Activated CD4-positive, alpha-beta memory T cell treated with anti-CD3 and anti-CD28 coated beads, Interleukin-2, amount 10 ng/mL, durations not matched to agents 7 days and 5 days (primary cell): Measurements from ENCODE around the gene KRT77. TPM values are rescaled to one million over a fixed set of nuclear protein-coding genes. Genes with fewer than 3 reads are reported as not detected.

ENCODE experiments used
- CTCF ChIA-PET: fragments of 350-600 bp; sonication (Branson Sonifier 250); formaldehyde crosslinking; loops from one replicate; lab custom pipeline; 2021; ENCODE audit warnings: antibody characterized with exemption, inconsistent platforms; lab: Charles Lee
- POLR2A ChIA-PET: fragments of 350-600 bp; sonication (Branson Sonifier 250); formaldehyde crosslinking; loops from one replicate; lab custom pipeline; 2021; ENCODE audit warnings: antibody characterized with exemption; lab: Charles Lee
- DNase-seq: peaks from one replicate; pipeline ENCODE4 v3.0.0-alpha.2; 2020
- H3K27ac Mint-ChIP-seq: one replicate; pipeline ENCODE4 v1.8.0; 2021; ENCODE audit warnings: mild to moderate bottlenecking, mixed read lengths
- H3K27me3 Mint-ChIP-seq: one replicate; pipeline ENCODE4 v1.8.0; 2021; ENCODE audit warnings: mixed read lengths
- H3K36me3 Mint-ChIP-seq: one replicate; pipeline ENCODE4 v1.8.0; 2021; ENCODE audit warnings: low read depth, mixed read lengths
- H3K4me1 Mint-ChIP-seq: one replicate; pipeline ENCODE4 v1.8.0; 2021; ENCODE audit warnings: mixed read lengths
- H3K4me3 Mint-ChIP-seq: one replicate; pipeline ENCODE4 v1.8.0; 2021; ENCODE audit warnings: mild to moderate bottlenecking, mixed read lengths
- H3K9me3 Mint-ChIP-seq: one replicate; pipeline ENCODE4 v1.8.0; 2021; ENCODE audit warnings: mixed read lengths
- total RNA-seq, 2 experiments: library from RNA; stranded (reverse); gene quantifications; one replicate each; pipeline ENCODE4 v1.2.3, GENCODE V29; 2021

KRT77 gene
- total RNA-seq, 2 experiments from 2014 or later: not detected

DNA sequence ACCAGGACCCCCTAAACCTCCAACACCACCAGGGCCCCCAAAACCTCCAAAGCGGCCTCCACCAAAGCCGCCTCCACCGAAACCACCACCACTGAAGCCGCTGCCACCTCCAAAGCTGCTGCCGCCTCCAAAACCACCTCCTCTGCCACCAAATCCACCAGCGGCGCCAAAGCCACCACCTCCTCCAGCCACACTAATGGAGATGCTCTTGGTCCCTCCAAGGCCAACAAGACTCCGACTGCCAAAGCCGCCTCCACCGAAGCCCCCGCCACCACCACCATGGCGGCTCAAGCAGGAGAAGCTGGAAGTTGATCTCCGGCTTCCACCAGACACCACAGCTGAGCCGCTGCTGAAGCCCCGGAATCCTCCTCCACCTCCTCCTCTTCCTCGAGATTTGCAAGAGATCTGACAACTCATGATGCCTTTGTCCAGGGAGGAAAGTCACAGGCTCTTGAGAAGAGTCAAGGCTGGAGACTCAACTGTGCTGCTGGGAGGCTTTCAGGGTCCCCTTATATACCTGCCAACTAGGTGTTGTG is 51.5 kb downstream of the KRT77 start, which contains the start of gene KRT2:
Gene KRT2, minus strand, starts transcription at position 486 of the 536 bp plus-strand sequence. Its CDS starts 69 bp downstream, at position 417.
- ChIA-PET POLR2A (no interaction called here), CTCF (no interaction called here)
- peaks cover 39% of the 10 kb centered on the region for H3K27me3 Mint-ChIP-seq
- H3K4me3 Mint-ChIP-seq: no peak within 1 kb of the TSS
- no peak for DNase-seq
- H3K4me1 Mint-ChIP-seq: peaks cover 16% of the 10 kb centered on the region
- H3K36me3 Mint-ChIP-seq: no peaks in the 10 kb centered on the region
- no peaks in the 10 kb centered on the region for H3K9me3 Mint-ChIP-seq
- H3K27ac Mint-ChIP-seq: no peak within 1 kb of the TSS

DNA sequence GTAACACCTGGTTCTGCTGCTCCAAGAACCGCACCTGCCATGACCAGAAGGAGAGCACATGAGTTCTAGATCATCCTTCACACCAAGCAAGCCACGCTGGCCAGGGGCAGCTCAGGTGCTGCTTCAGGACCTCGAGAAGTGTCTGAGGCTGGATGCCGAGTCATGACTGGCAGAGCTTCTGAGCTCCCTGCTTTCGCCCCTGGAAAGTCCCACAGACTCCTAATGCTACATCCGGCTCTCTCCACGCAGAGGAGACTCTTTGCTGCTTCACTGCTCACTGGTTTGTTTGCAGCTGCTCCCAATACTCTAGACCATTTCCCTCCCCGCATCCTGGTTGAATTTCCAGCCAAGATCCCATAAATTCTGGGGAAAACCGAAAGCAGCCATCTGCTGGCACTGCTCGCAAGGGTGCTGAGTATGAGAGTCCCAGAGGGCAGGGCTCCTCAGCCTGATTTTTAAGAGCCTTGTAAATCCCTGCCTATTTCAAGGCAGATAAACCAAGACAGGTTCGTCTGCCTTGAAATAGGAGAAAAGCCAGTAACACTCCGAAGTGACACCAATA is 52.7 kb downstream of the KRT77 start:
- CTCF ChIA-PET: no interaction called here
- Mint-ChIP-seq H3K36me3 (no peaks in the 10 kb centered on the region), H3K4me3 (no peak overlapping the region), H3K4me1 (peaks cover 28% of the 10 kb centered on the region), H3K27me3 (peaks cover 30% of the 10 kb centered on the region), H3K27ac (no peak overlapping the region), H3K9me3 (no peaks in the 10 kb centered on the region)
- POLR2A ChIA-PET: no interaction called here
- DNase-seq: no peak

DNA sequence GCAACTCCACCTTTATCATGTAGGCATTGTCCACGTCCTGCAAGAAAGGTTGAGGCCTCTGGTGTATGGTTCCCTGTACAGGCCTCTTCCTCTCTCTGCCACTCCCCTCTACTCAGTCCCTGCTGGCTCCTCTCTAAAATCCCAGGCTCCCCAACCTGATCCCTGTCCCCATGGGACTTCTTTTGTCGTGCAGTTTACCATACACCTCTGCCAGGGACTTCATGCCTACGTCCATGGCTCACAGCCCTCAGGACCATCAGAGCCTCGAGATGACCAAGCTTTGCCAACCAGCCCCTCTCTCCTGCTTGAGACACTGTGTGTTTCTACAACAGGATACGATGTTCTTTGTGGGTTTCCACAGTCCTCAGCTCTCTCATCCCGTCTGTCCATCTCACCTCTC is 54.3 kb downstream of the KRT77 start:
- CTCF ChIA-PET: no interaction called here
- POLR2A ChIA-PET: no interaction called here
- Mint-ChIP-seq H3K27ac (no peak overlapping the region), H3K4me1 (peaks cover 42% of the 10 kb centered on the region), H3K36me3 (peaks cover 10% of the 10 kb centered on the region), H3K27me3 (peaks cover 20% of the 10 kb centered on the region), H3K4me3 (no peak overlapping the region), H3K9me3 (peaks cover 3% of the 10 kb centered on the region)
- no peak for DNase-seq

DNA sequence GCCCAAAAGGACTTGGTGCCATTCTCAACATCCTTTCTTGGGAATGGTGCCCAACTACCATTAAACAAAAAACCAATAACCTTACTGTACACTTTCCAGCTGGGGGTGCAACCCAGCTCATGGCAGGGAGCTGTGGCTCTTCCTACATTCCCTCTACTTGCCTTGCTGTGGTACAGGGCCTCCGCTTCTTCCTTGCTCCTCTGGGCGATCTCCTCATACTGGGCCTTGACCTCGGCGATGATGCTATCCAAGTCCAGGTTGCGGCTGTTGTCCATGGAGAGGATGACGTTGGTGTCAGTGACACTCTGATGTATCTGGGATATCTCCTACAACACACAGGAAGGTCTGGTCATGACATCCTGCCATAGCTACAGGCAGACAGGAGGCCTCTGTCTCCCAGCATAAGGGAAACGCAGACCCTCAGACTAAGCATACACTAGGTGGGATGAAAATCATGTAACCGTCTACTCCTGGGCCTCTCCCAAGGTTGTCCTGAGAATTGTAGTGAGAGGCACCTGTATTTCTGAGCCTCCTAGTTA is 55.2 kb downstream of the KRT77 start:
- ChIA-PET POLR2A (no interaction called here), CTCF (no interaction called here)
- no peak overlapping the region for H3K27ac Mint-ChIP-seq
- no peak overlapping the region for H3K4me3 Mint-ChIP-seq
- peaks cover 45% of the 10 kb centered on the region for H3K4me1 Mint-ChIP-seq
- peaks cover 10% of the 10 kb centered on the region for H3K36me3 Mint-ChIP-seq
- peaks cover 13% of the 10 kb centered on the region for H3K27me3 Mint-ChIP-seq
- no peak for DNase-seq
- H3K9me3 Mint-ChIP-seq: peaks cover 3% of the 10 kb centered on the region

DNA sequence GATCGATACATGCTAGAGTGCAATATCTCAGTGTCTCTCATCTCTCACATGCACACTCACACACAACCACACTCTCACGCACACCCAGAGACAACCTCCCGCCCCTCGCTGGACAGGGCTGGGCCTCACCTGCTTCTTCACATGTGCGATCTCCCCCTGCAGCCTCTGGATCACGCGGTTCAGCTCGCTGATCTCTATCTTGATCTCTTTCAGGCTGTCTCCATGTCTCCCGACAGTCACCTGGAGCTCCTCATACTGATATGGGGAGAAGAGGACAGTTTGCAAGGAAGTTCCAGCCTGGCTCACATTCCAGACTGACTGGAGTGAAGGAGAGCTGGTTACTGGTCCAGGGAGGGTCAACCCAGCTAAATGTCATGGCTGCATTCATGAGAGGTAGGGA is 55.7 kb downstream of the KRT77 start:
- ChIA-PET POLR2A (no interaction called here), CTCF (no interaction called here)
- Mint-ChIP-seq H3K4me1 (peaks cover 46% of the 10 kb centered on the region), H3K27ac (peak overlapping the region; percentile 32), H3K36me3 (peaks cover 10% of the 10 kb centered on the region), H3K4me3 (no peak overlapping the region), H3K9me3 (peaks cover 3% of the 10 kb centered on the region), H3K27me3 (peaks cover 12% of the 10 kb centered on the region)
- DNase-seq: no peak

DNA sequence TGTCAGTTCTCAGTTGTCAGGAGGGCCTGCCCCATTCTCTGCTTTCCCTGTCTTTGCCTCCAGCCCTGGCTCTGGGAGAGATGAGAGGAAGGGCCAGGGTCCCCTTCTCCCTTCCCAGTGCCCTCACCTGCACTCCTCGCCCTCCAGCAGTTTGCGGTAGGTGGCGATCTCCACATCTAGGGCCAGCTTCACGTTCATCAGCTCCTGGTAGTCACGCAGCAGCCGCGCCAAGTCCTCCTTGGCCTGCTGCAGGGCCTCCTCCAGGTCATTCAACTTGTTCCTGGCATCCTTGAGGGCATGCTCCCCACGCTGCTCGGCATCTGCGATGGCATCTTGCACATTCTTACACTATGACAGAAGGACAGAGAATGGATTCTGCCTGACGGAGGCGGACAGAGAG is 56.7 kb downstream of the KRT77 start:
- no peak for DNase-seq
- H3K27me3 Mint-ChIP-seq: peaks cover 11% of the 10 kb centered on the region
- peaks cover 52% of the 10 kb centered on the region for H3K4me1 Mint-ChIP-seq
- no peak overlapping the region for H3K4me3 Mint-ChIP-seq
- ChIA-PET CTCF (no interaction called here), POLR2A (interaction anchor here (0.8 kb wide), 1 partner anchor 34 kb away, joined by 4 read pairs; the partner anchor contains the start of gene KRT1)
- H3K27ac Mint-ChIP-seq: peak overlapping the region; percentile 99
- H3K36me3 Mint-ChIP-seq: peaks cover 10% of the 10 kb centered on the region
- H3K9me3 Mint-ChIP-seq: peaks cover 3% of the 10 kb centered on the region

DNA sequence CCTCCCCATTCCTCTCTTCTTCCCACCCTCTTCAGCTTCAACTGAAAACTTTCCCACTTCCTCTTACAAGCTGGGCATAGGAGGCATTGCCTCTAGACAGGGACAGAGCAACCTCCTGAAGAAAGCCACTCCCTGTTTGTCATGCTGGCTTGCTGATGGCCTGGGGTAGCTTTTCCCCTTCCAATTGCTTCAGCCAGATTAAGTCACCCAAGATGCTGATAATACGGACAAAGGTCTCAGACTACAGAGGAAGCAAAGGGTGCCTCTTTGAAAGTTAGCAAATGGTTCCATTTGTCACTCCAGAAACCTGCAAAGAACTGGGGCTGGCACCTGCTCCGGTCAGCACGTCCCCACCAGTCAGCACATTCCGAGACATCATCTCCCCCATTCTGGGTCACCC is 57.3 kb downstream of the KRT77 start:
- peaks cover 10% of the 10 kb centered on the region for H3K36me3 Mint-ChIP-seq
- ChIA-PET CTCF (interaction anchor here (1.0 kb wide), 2 partner anchors 12 to 234 kb away, joined by 3 to 4 read pairs; no protein-coding TSS in a partner anchor), POLR2A (interaction anchor here (0.8 to 1.2 kb wide), 3 partner anchors 11 to 360 kb away, joined by 4 read pairs; partner anchors contain the start of gene KRT1)
- peaks cover 13% of the 10 kb centered on the region for H3K27me3 Mint-ChIP-seq
- H3K4me3 Mint-ChIP-seq: no peak overlapping the region
- DNase-seq: no peak
- H3K27ac Mint-ChIP-seq: peak overlapping the region; percentile 99
- H3K9me3 Mint-ChIP-seq: peaks cover 3% of the 10 kb centered on the region
- H3K4me1 Mint-ChIP-seq: peaks cover 57% of the 10 kb centered on the region

DNA sequence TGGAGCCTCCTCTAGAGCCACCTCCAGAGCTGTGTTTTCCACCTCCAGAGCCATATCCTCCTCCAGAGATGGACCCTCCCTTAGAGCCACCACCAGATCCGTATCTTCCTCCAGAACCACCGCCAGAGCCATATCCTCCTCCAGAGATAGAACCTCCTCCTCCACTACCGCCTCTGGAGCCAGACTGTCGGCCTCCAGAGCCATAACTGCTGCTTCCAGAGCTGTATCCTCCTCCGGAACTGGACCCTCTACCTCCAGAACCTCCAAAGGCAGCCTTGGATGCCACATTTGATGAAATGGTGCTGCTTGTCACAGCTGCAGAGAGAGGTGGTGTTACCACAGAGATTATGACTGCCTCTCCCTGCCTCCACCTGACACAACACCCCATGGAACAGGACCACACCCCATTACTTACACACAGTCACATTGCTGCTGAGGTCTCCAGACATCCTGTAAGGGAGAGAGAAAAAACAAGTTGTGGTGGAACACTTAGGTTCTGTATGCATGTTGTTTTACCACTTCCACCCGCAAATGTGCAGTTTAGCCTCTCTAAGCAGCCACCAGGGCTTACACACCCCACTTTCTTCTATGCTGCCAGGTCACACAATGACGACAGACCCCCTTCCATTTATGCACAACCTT is 58.1 kb downstream of the KRT77 start:
- Mint-ChIP-seq H3K36me3 (peaks cover 10% of the 10 kb centered on the region), H3K4me3 (peak overlapping the region; percentile 9), H3K4me1 (peaks cover 57% of the 10 kb centered on the region), H3K27ac (peak overlapping the region; percentile 99), H3K9me3 (peaks cover 3% of the 10 kb centered on the region), H3K27me3 (peaks cover 16% of the 10 kb centered on the region)
- ChIA-PET POLR2A (interaction anchor here (1.0 to 1.3 kb wide), 4 partner anchors 9 to 360 kb away, joined by 3 to 5 read pairs (median 4); no protein-coding TSS in a partner anchor), CTCF (interaction anchor here (1.0 to 1.1 kb wide), 3 partner anchors 12 to 234 kb away, joined by 3 to 4 read pairs (median 3); no protein-coding TSS in a partner anchor)
- DNase-seq: peak; percentile 76

DNA sequence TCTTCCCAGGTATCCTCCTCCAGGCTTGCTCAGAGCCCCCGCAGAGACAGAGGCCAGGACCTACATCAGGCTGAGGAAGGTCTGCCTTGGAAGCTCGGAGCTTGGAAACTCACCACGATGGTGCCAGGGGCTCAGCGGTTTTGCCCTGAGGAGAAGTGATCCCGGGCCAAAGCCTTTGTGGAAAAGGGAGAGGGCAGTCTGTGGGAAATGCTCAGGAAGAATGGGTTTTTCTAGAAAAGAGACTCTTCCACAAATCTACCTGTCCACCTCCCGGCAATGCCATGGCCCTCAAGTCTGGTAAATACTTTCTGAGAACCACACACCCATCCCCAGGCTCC is 59.3 kb downstream of the KRT77 start:
- peaks cover 3% of the 10 kb centered on the region for H3K9me3 Mint-ChIP-seq
- ChIA-PET POLR2A (no interaction called here), CTCF (interaction anchor here (1.1 kb wide), 1 partner anchor 11 kb away, joined by 3 read pairs; no protein-coding TSS in a partner anchor)
- no peak for DNase-seq
- peaks cover 54% of the 10 kb centered on the region for H3K4me1 Mint-ChIP-seq
- H3K4me3 Mint-ChIP-seq: no peak overlapping the region
- peaks cover 10% of the 10 kb centered on the region for H3K36me3 Mint-ChIP-seq
- H3K27ac Mint-ChIP-seq: no peak overlapping the region
- peaks cover 19% of the 10 kb centered on the region for H3K27me3 Mint-ChIP-seq

DNA sequence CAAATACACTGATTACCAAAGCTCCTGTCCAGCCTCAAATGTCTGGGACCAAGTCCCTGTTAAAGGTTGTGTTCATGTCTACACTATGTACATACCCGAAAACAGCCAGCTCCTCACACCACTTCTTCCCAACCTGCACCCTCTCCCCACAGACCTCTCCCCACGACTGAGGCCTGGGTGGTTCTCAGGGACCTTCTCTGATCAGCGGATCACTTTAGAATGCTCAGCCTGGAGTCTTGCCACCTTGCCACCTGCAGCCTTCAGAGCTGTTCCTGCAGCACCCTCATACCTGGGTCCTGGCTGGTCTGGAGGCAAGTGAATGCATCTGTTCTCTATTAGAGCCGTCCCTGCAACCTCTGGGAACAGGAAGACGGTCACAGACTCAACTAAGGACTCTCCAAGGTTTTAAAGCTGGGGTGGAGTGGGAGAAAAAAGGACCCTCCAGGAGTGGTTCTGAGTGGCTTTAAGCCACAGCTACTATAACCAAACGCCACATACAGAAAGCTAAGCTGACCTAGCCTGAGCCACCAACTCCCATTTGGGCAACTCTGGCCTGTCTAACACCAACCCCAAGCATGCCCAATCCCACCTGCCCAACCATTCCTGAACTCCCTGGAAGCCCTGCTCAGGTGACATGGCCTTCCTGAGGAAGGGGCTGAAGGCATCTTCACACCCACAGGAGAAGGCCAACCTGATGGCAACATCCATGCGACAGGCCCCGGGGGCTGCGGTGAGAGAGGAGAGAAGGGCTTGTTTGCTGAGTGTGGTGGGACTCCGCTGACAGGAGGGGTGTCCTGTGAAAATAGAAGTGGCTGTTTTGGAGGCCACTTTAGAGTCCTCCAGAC is 59.9 kb downstream of the KRT77 start:
- Mint-ChIP-seq H3K4me1 (peaks cover 50% of the 10 kb centered on the region), H3K27ac (no peak overlapping the region), H3K27me3 (peaks cover 21% of the 10 kb centered on the region), H3K36me3 (peaks cover 10% of the 10 kb centered on the region), H3K9me3 (peaks cover 3% of the 10 kb centered on the region), H3K4me3 (no peak overlapping the region)
- DNase-seq: no peak
- POLR2A ChIA-PET: no interaction called here
- CTCF ChIA-PET: interaction anchor here (1.0 kb wide), 1 partner anchor 58 kb away, joined by 3 read pairs; no protein-coding TSS in a partner anchor

DNA sequence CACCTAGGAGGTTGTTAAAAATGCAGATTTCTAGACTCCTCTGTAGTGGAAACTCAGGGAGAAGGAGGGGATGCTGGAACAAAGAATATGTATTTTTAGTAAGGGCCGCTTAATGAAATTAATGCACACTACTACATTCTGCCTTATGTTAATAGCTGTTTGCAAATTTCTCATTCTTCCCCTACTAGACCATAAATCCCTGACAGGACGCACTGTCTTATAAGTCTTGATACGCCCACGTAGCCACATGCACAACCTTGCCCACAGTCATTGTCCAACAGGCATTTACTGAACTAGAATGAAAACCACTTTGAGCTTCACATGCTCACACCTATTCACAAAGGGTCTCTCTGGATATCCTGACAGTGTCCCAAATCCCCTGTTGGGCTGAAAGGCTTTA is 61.9 kb downstream of the KRT77 start:
- H3K9me3 Mint-ChIP-seq: peaks cover 3% of the 10 kb centered on the region
- H3K27ac Mint-ChIP-seq: no peak overlapping the region
- H3K4me3 Mint-ChIP-seq: no peak overlapping the region
- ChIA-PET CTCF (interaction anchor here (1.2 to 1.5 kb wide), 2 partner anchors 8 to 58 kb away, joined by 3 to 4 read pairs; no protein-coding TSS in a partner anchor), POLR2A (interaction anchor here (1.0 kb wide), 1 partner anchor 11 kb away, joined by 3 read pairs; no protein-coding TSS in a partner anchor)
- peaks cover 30% of the 10 kb centered on the region for H3K27me3 Mint-ChIP-seq
- no peak for DNase-seq
- H3K36me3 Mint-ChIP-seq: peaks cover 10% of the 10 kb centered on the region
- H3K4me1 Mint-ChIP-seq: peaks cover 38% of the 10 kb centered on the region
